ENCODE results near the gene NTNG2.
A peak's percentile ranks its signal among the peaks of the same experiment; 100 is the strongest.
"Not testable (repeated sequence)": the region's sequence is repeated elsewhere in the genome, so short reads cannot be mapped to it uniquely, and the experiment has no call there.

Gene NTNG2

GRCh38 chr9:132250324-132251262 is 88.7 kb downstream of the NTNG2 start:
- no peak for DNase-seq (ENCODE audit: low read depth, low spot score)

DNA sequence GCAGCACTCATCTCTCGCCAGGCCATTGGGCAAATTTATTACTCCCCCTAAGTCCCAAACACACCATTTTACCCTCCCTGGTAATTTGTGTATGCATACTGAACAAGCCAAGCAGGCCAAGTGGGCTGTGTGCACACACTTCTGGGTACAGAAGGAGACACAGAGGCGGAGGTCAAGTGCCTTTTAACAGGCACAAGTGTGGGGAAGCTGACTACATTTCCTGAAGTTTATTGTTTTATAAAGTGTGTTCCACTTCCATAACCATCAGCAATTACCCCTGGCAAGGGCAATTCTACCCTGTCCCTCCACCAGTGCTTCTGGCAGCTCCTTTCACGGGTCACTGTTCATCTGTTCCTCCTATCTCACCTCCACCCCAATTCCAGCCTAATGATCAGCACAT is 99.0 kb downstream of the NTNG2 start:
- no peak for DNase-seq (ENCODE audit: low read depth, low spot score)

DNA sequence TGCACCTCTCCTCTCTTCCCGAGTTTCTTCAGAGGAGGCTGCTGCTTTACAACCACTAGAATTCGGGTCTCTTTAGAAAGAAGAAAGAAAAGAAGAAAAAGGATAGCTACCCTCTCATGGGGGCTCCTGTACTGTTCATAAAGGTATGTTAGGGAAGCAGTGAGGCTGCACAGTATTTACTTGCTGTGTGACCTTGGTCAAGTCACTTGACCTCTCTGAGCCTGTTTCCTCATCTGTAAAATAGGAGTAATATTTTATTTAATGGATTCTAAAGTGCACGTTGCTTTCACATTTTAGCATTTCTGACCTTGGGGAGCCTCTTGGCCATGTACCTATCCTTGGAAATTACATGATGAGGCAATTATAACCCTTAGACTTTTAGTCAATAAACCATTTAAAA is 104.2 kb downstream of the NTNG2 start:
- no peak for DNase-seq (ENCODE audit: low read depth, low spot score)

GRCh38 chr9:132267660-132268059 is 105.8 kb downstream of the NTNG2 start:
- no peak for DNase-seq (ENCODE audit: low read depth, low spot score)

DNA sequence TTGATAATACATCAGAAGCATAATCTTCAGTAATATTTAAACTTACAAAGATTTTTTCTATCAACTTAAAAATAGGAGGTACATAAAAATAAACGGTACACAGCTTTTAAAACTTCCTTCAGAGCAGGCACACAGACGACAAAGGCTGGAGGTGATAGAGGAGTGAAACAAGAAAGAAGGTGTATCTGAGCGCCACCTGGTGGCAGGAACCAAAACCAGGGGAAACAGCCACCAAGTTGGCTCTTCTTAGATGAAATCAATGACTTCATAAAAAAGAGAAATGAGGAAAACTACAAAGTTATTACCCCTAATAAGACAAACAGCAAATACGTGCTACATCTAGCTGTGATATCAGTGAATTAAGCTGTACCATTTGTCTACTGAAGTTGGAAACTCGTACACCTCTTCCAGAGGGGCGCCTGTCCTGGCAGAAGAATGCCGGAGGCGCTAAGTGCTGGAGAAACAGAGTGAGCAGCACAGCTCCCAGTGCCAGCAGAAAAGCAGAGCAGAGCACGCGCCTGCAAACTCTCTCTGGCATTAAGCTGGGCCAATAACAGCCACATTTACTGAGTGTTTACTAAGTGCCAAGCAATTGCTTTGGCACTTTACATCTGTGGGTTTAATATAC is 107.0 kb downstream of the NTNG2 start:
- peak; percentile 29 for DNase-seq (ENCODE audit: low read depth, low spot score)

DNA sequence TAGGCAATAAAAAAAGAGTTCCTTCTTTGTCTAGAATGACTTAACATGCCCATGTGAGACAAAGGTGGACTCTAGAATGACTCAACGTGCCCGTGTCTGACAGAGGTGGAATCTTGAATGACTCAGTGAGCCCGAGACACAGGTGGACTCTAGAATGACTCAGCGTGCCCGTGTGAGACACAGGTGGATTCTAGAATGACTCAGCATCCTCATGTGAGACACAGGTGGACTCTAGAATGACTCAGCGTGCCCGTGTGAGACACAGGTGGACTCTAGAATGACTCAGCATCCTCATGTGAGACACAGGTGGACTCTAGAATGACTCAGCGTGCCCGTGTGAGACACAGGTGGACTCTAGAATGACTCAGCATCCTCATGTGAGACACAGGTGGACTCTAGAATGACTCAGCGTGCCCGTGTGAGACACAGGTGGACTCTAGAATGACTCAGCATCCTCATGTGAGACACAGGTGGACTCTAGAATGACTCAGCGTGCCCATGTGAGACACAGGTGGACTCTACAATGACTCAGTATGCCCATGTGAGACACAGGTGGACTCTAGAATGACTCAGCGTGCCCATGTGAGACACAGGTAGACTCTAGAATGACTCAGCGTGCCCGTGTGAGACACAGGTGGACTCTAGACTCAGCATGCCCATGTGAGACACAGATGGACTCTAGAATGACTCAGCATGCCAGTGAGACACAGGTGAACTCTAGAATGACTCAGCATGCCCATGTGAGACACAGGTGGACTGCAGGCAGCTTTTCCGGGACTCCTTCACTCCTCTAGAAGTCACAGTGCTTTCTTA is 108.1 kb downstream of the NTNG2 start:
- DNase-seq (ENCODE audit: low read depth, low spot score) = not testable (repeated sequence)

DNA sequence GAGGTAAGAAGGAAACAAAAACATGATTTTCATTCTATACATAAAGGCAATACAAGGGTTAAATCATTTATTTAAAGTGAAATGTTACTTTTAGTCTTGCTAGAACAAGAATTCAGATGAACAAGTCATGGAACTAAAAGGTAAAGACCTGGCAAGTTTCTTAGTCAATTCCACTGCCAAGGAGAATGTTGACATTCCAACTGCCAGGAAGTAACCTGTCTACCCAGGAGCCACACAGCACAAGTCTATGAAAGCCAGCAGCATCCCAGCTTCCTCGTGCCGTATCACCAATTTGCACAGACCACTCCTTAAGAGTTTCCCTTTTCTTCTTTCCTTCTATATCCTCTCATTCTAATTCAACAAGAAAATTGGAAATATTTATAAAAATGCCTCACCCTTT is 113.0 kb downstream of the NTNG2 start:
- no peak for DNase-seq (ENCODE audit: low read depth, low spot score)

- no peak for DNase-seq (ENCODE audit: low read depth, low spot score)
Observed at GRCh38 chr9:132283165-132283564, 121.3 kb downstream of the NTNG2 start.

- DNase-seq (ENCODE audit: low read depth, low spot score) = no peak
Observed at GRCh38 chr9:132283863-132284262, 122.0 kb downstream of the NTNG2 start.

GRCh38 chr9:132287256-132287760 is 125.5 kb downstream of the NTNG2 start:
- no peak for DNase-seq (ENCODE audit: low read depth, low spot score)

DNA sequence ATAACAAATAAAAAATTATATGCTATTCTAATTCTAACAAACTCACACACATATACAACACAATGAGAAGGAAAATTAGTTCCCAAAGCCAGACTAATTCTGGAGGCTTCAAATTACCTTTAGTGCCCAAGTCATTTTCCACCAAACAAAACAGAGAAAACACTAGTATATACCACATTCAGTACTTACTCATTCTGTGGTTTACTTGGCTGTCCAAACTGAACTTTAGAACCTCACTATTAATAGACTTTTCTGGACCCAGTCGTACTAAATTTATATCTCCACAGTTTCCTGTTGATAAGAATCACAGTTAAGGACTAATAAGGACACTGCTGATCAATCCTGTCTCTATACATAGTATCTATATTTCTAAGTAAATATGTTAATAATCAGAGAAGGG is 126.5 kb downstream of the NTNG2 start:
- DNase-seq (ENCODE audit: low read depth, low spot score) = no peak

GRCh38 chr9:132288966-132289365 is 127.1 kb downstream of the NTNG2 start:
- no peak for DNase-seq (ENCODE audit: low read depth, low spot score)

DNA sequence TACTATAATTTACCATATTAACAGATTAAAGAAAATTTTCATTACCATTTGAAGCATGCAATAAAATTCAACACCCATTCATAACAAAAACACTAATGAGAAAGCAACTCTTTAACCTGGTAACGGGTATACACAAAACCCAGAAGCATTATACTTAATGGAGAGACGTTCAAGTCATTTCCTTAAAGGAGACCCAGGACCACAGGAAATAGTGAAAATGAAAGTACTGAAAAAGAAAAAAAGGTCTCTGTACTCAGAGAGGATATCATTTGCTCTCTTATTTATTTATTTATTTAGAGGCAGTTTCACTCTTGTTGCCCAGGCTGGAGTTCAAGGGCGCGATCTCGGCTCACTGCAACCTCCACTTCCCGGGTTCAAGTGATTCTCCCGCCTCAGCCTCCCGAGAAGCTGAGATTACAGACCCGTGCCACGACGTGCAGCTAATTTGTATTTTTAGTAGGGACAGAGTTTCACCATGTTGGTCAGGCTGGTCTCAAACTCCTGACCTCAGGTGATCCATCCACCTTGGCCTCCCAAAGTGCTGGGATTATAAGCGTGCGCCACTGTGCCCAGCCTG is 131.4 kb downstream of the NTNG2 start:
- DNase-seq (ENCODE audit: low read depth, low spot score) = no peak

Measured in smooth muscle cell of the brain vasculature (primary cell).